Measurements from ENCODE around the gene DNAAF5.

DNAAF5 gene

DNA sequence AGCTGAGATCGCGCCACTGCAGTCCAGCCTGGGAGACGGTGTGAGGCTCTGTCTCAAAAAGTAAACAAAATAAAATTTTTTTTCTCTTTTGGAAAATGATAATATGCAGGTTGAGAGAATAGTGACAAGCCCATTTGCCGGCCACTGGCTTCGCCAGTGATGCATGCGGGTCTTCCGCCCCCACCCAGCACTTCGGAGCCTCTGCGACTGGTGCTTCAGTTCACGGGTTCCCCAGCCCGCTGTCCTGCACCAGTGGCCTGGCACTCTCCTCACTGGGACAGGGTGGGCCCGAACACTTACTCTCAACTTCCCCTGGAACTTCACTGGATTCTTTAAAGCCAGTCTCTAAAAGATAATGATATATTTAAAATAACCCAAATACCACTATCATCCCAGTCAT lies 108.5 kb downstream of the DNAAF5 start:
- DNase-seq (ENCODE audit: low read depth) = no peak

DNA sequence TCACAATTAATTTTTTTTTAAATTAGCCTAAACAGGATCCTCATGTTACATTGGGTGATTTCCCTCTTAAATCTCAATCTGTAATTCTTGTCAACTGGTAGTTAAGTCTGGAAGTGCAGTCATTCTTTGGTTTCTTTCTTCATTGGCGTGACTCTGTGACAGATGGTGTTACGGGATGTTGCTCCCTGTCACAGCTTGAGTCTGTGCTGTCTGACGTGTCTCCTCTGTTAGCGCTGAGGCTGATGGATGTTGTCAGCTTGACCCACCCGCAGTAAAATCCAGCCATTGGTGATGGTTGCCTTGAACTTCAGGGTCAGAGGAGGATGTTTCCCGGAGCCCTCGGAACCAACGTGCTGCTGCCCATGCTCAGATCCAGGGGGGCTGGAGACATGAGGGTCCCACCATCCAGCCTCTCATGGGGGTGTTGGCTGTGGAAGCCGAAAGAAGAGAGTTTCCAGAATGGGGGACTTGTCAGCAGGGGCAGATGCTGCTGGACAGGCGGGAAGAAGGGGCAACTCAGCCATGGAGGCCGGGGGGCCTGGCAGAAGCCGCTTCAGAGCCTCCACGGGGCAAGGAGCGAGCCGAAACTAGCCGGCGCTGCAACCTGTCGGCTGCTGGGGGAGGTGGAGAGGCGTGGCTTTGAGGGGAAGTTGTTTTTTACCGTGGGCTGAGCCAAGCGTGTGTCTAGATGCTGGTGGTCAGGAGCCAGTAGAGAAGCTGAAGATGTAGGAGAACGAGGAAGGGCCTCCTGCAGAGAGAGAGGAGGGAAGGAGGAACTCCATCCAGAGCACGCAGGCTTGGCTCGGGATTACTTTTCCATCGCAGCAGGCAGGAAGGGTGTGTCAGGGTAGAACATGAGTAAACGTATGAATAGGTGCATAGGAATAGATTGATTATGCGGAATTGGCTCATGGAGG lies 109.2 kb downstream of the DNAAF5 start:
- DNase-seq (ENCODE audit: low read depth) = no peak
